GM19239 (cell line): ENCODE data around the gene TMEM165.
"Not testable (repeated sequence)": the region's sequence is repeated elsewhere in the genome, so short reads cannot be mapped to it uniquely, and the experiment has no call there.

Experiments used
- DNase-seq: peaks from one replicate; pipeline ENCODE4 v3.0.0; 2011; ENCODE audit warnings: low spot score; ENCODE audit not compliant: insufficient read length
- FAIRE-seq: peaks from 2 replicates; lab custom pipeline; 2011; peaks lifted over from hg19 to GRCh38; lab: Jason Lieb, UNC

TMEM165 gene

GRCh38 chr4:55395529-55396307 lies at the start of gene TMEM165:
TSS of gene TMEM165 (plus strand) at chr4:55395957. CDS start at chr4:55396190, 233 bp downstream.
- peak; percentile 92 for FAIRE-seq
- peak; percentile 79 for DNase-seq

- no peak for FAIRE-seq
- DNase-seq, result peak; percentile 85
These were observed 49.5 kb upstream of the TMEM165 start, which contains the start of gene SRD5A3 for GRCh38 chr4:55345980-55346850. TSS of gene SRD5A3 (plus strand) at chr4:55346242. CDS start at chr4:55346337, 95 bp downstream.

GRCh38 chr4:55346851-55347255 lies 48.9 kb upstream of the TMEM165 start:
- DNase-seq (no peak), FAIRE-seq (no peak)

- DNase-seq (no peak), FAIRE-seq (peak; percentile 28)
These were observed 48.0 kb upstream of the TMEM165 start for GRCh38 chr4:55347610-55348228.

GRCh38 chr4:55348466-55348865 lies 47.3 kb upstream of the TMEM165 start:
- FAIRE-seq (no peak), DNase-seq (no peak)

GRCh38 chr4:55350870-55351269 lies 44.9 kb upstream of the TMEM165 start:
- DNase-seq, FAIRE-seq: not testable (repeated sequence)

GRCh38 chr4:55351824-55352223 lies 43.9 kb upstream of the TMEM165 start:
- DNase-seq (no peak), FAIRE-seq (no peak)

GRCh38 chr4:55352726-55353125 lies 43.0 kb upstream of the TMEM165 start:
- FAIRE-seq (no peak), DNase-seq (no peak)

- not testable (repeated sequence) for FAIRE-seq, DNase-seq
These were observed 42.5 kb upstream of the TMEM165 start for GRCh38 chr4:55353228-55353747.

GRCh38 chr4:55354648-55355047 lies 41.1 kb upstream of the TMEM165 start:
- DNase-seq (no peak), FAIRE-seq (no peak)

- DNase-seq (no peak), FAIRE-seq (no peak)
These were observed 40.2 kb upstream of the TMEM165 start for GRCh38 chr4:55355555-55355954.

GRCh38 chr4:55356991-55357461 lies 38.7 kb upstream of the TMEM165 start:
- FAIRE-seq (no peak), DNase-seq (no peak)

GRCh38 chr4:55358246-55358645 lies 37.5 kb upstream of the TMEM165 start:
- FAIRE-seq (no peak), DNase-seq (no peak)

GRCh38 chr4:55358668-55359067 lies 37.1 kb upstream of the TMEM165 start:
- no peak for DNase-seq
- no peak for FAIRE-seq

- no peak for DNase-seq
- FAIRE-seq, result no peak
These were observed 36.3 kb upstream of the TMEM165 start for GRCh38 chr4:55359397-55359916.

- DNase-seq, FAIRE-seq: not testable (repeated sequence)
These were observed 32.8 kb upstream of the TMEM165 start for GRCh38 chr4:55362938-55363337.

- no peak for FAIRE-seq
- no peak for DNase-seq
These were observed 31.9 kb upstream of the TMEM165 start for GRCh38 chr4:55363691-55364351.

- DNase-seq (no peak), FAIRE-seq (no peak)
These were observed 30.9 kb upstream of the TMEM165 start for GRCh38 chr4:55364691-55365344.

GRCh38 chr4:55365345-55365728 lies 30.4 kb upstream of the TMEM165 start:
- FAIRE-seq (no peak), DNase-seq (no peak)
